ENCODE results near the gene PLA2G2E. TPM values are rescaled to one million over a fixed set of nuclear protein-coding genes. Genes with fewer than 3 reads are reported as not detected.
A peak's percentile ranks its signal among the peaks of the same experiment; 100 is the strongest.

PLA2G2E gene, protein sequence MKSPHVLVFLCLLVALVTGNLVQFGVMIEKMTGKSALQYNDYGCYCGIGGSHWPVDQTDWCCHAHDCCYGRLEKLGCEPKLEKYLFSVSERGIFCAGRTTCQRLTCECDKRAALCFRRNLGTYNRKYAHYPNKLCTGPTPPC
- total RNA-seq (not detected), polyA plus RNA-seq (not detected)
- long read RNA-seq, donor 1: 0 reads
- long read RNA-seq, donor 2: 0 reads

DNA sequence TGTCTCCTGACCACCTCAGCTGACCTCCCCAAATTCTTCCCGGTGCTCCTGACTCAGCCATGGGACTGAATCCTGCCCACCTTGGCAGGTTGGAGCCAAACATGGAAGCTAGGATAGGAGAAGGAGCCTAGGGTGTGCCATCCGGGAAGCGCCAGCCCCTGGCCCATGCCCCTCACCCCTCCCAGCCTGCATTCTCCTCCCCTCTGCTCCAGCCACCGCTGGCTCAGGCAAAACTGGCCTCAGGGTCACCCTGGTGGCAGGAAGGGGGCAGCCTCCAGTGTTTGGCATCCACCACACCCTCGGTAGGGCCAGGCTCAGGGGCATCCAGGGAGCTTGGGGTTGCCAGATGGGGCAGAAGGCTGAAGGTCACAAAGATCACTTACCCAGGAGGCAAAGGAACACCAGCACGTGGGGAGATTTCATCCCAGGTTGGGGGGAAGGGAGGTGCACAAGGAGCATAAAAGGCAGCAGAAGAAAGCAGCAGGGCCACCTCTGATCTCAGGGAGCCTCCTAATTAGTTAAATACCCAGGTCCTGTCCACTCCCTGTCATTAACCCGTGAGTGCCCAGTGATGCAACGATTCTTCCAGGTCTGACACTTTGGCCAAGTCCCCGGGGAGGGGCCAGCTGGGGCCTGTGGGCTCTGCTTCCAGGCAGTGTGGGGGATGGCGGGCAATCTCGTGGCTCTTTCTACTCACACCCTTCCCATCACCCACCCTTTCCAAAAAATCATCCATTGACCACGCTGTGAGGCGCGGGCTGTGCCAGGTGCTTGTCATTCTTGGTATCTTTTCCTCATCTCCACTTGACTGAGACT lies at the start of gene PLA2G2E:
TSS of gene PLA2G2E (minus strand) at position 481 of the 816 bp plus-strand sequence. CDS start at position 423, 58 bp downstream.
- intact Hi-C loops (cut with DNase I): no loop called here
- ATAC-seq (ENCODE audit: low FRiP score) (no peak), DNase-seq (no peak)
- no peak within 1 kb of the TSS for H3K27ac ChIP-seq (ENCODE audit: low read depth in 1 of 2, low read length in 2 of 2)
- no peaks in the 10 kb centered on the region for H3K4me1 ChIP-seq (ENCODE audit: control insufficient read depth in 1 of 2, insufficient read depth in 2 of 2, low read length in 2 of 2)
- no peaks in the 10 kb centered on the region for H3K27me3 ChIP-seq (ENCODE audit: control insufficient read depth in 1 of 2, insufficient read depth in 2 of 2, low read length in 1 of 2)
- H3K36me3 ChIP-seq (ENCODE audit: control insufficient read depth in 1 of 2, insufficient read depth in 2 of 2, low read length in 1 of 2): no peaks in the 10 kb centered on the region
- H3K4me3 ChIP-seq (ENCODE audit: low read length in 2 of 2): no peak within 1 kb of the TSS
- WGBS, 2 donors: 64 to 65% methylated on average over 14 of the region's 14 CpGs
- H3K9me3 ChIP-seq (ENCODE audit: control insufficient read depth, low read length): no peaks in the 10 kb centered on the region

DNA sequence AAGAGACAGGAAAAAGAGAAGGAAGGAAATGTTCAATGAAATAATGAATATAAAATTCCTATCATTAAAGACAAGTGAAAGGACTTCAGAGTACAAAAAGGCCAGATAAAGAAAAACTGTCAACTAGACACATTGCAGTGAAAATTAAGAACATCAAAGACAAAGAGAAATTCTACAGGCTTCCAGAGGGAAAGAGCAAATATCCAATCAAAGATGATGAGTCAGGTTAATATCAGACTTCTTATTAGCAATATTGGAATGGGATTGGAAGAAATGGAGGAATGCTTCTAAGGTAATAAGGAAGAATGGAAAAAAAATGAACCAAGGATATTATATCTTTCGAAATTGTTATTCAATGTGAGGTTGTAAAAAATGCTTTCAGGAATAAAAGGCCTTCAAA lies 48.2 kb upstream of the PLA2G2E start:
- no peaks in the 10 kb centered on the region for H3K36me3 ChIP-seq (ENCODE audit: control insufficient read depth in 1 of 2, insufficient read depth in 2 of 2, low read length in 1 of 2)
- intact Hi-C loops (cut with DNase I): no loop called here
- ATAC-seq (ENCODE audit: low FRiP score) (no peak), DNase-seq (no peak)
- no peak overlapping the region for H3K27ac ChIP-seq (ENCODE audit: low read depth in 1 of 2, low read length in 2 of 2)
- 89 to 90% methylated on average over 1 of the region's 1 CpG for WGBS, 2 donors
- no peaks in the 10 kb centered on the region for H3K9me3 ChIP-seq (ENCODE audit: control insufficient read depth, low read length)
- no peaks in the 10 kb centered on the region for H3K27me3 ChIP-seq (ENCODE audit: control insufficient read depth in 1 of 2, insufficient read depth in 2 of 2, low read length in 1 of 2)
- no peak overlapping the region for H3K4me3 ChIP-seq (ENCODE audit: low read length in 2 of 2)
- H3K4me1 ChIP-seq (ENCODE audit: control insufficient read depth in 1 of 2, insufficient read depth in 2 of 2, low read length in 2 of 2): no peaks in the 10 kb centered on the region

DNA sequence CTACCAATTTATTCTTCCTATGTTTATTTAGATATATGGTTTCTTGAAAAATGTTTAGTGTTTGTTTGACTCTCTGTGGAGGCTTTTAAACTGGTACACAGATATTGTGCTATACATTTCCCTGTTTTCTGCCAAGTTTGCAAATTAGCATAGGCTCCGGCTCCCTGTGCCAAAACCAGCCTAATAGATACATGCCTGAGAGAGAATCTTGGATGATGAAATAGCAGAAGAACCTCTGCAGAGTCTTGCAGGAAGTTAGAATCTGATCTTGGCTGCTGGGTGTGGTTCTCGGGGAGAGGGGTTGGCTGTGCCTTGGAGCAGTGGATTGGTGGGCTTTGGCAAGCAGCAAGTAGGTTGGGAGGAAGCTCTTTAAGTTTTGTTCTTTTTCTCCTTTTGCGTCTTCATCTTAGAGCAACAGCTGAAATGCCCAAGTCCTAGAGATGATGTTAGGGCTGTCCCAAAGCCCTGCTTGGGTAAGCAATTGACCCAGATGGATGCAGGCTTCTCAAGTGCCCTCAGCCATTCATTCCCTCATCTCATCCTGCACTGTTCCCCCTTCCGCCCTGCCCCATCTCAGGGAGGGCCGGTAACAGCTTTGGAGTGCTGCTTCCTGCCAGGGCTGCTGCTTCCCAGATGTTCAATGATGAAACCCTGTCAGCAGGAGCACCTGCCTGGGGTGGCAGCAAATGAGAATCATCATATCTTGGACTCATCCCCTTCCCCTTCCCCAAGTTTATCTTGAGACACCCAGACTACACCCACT lies 46.7 kb upstream of the PLA2G2E start:
- ATAC-seq (ENCODE audit: low FRiP score) (no peak), DNase-seq (no peak)
- no peaks in the 10 kb centered on the region for H3K9me3 ChIP-seq (ENCODE audit: control insufficient read depth, low read length)
- H3K27ac ChIP-seq (ENCODE audit: low read depth in 1 of 2, low read length in 2 of 2): no peak overlapping the region
- H3K27me3 ChIP-seq (ENCODE audit: control insufficient read depth in 1 of 2, insufficient read depth in 2 of 2, low read length in 1 of 2): no peaks in the 10 kb centered on the region
- no peak overlapping the region for H3K4me3 ChIP-seq (ENCODE audit: low read length in 2 of 2)
- WGBS, 2 donors: 73 to 88% methylated on average over 5 of the region's 5 CpGs
- H3K36me3 ChIP-seq (ENCODE audit: control insufficient read depth in 1 of 2, insufficient read depth in 2 of 2, low read length in 1 of 2): no peaks in the 10 kb centered on the region
- H3K4me1 ChIP-seq (ENCODE audit: control insufficient read depth in 1 of 2, insufficient read depth in 2 of 2, low read length in 2 of 2): no peaks in the 10 kb centered on the region
- intact Hi-C loops (cut with DNase I): no loop called here

DNA sequence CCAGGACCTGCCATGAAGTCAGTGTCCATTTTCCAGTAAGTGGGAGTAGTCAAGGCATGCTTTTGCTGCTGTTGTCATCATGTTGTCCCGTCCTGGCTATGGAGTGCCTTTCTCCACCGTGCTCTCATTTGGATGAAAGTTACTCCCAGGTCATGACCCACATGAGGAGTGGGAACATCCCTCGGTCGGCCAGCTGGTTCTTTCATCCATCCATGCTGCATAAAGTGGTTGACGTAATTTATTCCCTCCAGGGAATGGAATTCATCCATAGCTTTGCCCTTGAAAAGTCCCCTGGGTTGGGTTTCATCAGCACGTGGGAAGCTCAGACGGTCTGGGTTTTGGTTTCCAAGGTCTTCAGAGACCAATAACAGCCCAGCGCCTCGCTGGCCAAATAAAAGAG lies 44.4 kb upstream of the PLA2G2E start:
- Histone ChIP-seq H3K9me3 (ENCODE audit: control insufficient read depth, low read length) (peaks cover 3% of the 10 kb centered on the region), H3K4me3 (ENCODE audit: low read length in 2 of 2) (no peak overlapping the region), H3K27me3 (ENCODE audit: control insufficient read depth in 1 of 2, insufficient read depth in 2 of 2, low read length in 1 of 2) (no peaks in the 10 kb centered on the region), H3K4me1 (ENCODE audit: control insufficient read depth in 1 of 2, insufficient read depth in 2 of 2, low read length in 2 of 2) (no peaks in the 10 kb centered on the region), H3K36me3 (ENCODE audit: control insufficient read depth in 1 of 2, insufficient read depth in 2 of 2, low read length in 1 of 2) (no peaks in the 10 kb centered on the region), H3K27ac (ENCODE audit: low read depth in 1 of 2, low read length in 2 of 2) (no peak overlapping the region)
- intact Hi-C loops (cut with DNase I): no loop called here
- WGBS, 2 donors: 63 to 65% methylated on average over 9 of the region's 9 CpGs
- ATAC-seq (ENCODE audit: low FRiP score): peak; percentile 26
- DNase-seq: peak in 1 of 2 donors; percentile 56

DNA sequence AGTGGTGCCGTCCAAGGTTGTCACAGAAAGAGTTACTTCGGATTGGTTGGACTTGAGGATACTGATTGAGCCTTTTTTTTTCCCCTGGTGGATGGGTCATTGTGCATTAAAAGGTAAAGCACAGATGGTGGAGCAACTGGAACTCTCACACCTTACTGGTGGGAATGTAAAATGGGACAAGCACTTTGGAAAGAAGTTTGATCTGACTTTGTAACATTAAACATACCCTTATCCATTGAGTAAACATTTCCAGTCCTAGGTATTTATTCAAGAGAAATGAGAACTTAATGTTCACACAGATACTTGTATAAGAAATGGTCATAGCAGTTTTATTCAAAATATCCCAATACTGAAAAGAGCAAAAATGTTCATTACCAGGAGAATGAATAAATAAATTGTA lies 41.1 kb upstream of the PLA2G2E start:
- Histone ChIP-seq H3K27me3 (ENCODE audit: control insufficient read depth in 1 of 2, insufficient read depth in 2 of 2, low read length in 1 of 2) (no peaks in the 10 kb centered on the region), H3K4me1 (ENCODE audit: control insufficient read depth in 1 of 2, insufficient read depth in 2 of 2, low read length in 2 of 2) (no peaks in the 10 kb centered on the region), H3K27ac (ENCODE audit: low read depth in 1 of 2, low read length in 2 of 2) (no peak overlapping the region), H3K36me3 (ENCODE audit: control insufficient read depth in 1 of 2, insufficient read depth in 2 of 2, low read length in 1 of 2) (no peaks in the 10 kb centered on the region), H3K9me3 (ENCODE audit: control insufficient read depth, low read length) (peaks cover 4% of the 10 kb centered on the region), H3K4me3 (ENCODE audit: low read length in 2 of 2) (no peak overlapping the region)
- intact Hi-C loops (cut with DNase I): no loop called here
- no peak for ATAC-seq (ENCODE audit: low FRiP score)
- no peak for DNase-seq
- 55 to 59% methylated on average over 2 of the region's 2 CpGs for WGBS, 2 donors

DNA sequence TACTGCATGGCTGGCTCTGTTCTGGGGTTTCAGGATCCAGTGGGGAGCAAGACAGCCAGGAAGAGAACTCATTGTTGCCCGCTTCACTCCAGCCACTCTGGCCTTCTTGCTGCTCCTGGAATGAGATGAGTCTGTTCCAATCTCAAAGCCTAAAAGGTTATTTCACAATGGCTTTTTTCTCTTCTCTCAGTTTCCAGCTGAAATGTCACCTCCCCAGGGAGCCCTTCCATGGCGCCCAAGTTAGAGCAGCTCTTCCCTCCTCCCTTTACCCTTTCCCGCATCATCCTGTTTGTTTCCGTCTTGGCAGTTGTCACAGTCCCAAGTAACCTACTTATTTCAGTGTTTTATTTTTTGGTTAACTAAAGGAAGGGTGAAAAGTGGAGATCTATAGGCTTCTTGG lies 40.2 kb upstream of the PLA2G2E start:
- Histone ChIP-seq H3K36me3 (ENCODE audit: control insufficient read depth in 1 of 2, insufficient read depth in 2 of 2, low read length in 1 of 2) (no peaks in the 10 kb centered on the region), H3K4me1 (ENCODE audit: control insufficient read depth in 1 of 2, insufficient read depth in 2 of 2, low read length in 2 of 2) (no peaks in the 10 kb centered on the region), H3K9me3 (ENCODE audit: control insufficient read depth, low read length) (peaks cover 4% of the 10 kb centered on the region), H3K27me3 (ENCODE audit: control insufficient read depth in 1 of 2, insufficient read depth in 2 of 2, low read length in 1 of 2) (no peaks in the 10 kb centered on the region), H3K27ac (ENCODE audit: low read depth in 1 of 2, low read length in 2 of 2) (no peak overlapping the region), H3K4me3 (ENCODE audit: low read length in 2 of 2) (no peak overlapping the region)
- ATAC-seq (ENCODE audit: low FRiP score) (no peak), DNase-seq (no peak)
- 87 to 90% methylated on average over 4 of the region's 4 CpGs for WGBS, 2 donors
- intact Hi-C loops (cut with DNase I): no loop called here

DNA sequence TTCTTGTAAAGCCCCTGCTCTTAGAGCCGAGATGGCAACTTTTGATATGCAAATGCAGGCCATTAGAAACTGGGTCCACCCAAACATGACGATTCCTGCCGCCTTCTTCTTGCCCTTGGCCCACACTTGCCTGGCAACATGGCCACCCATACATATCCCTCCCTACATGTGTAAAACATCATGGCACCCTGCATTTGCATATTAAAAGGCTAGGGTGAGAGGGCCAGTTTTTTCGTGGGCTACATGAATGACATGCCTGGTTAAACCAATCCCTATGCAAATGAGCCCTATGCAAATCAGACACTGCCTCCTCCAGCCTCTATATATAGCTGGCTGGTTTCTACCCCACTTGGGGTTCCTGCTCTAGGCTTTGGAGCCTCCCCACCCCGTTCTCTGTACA lies 37.2 kb upstream of the PLA2G2E start:
- intact Hi-C loops (cut with DNase I): no loop called here
- Histone ChIP-seq H3K27me3 (ENCODE audit: control insufficient read depth in 1 of 2, insufficient read depth in 2 of 2, low read length in 1 of 2) (no peaks in the 10 kb centered on the region), H3K27ac (ENCODE audit: low read depth in 1 of 2, low read length in 2 of 2) (no peak overlapping the region), H3K4me3 (ENCODE audit: low read length in 2 of 2) (no peak overlapping the region), H3K9me3 (ENCODE audit: control insufficient read depth, low read length) (peaks cover 4% of the 10 kb centered on the region), H3K4me1 (ENCODE audit: control insufficient read depth in 1 of 2, insufficient read depth in 2 of 2, low read length in 2 of 2) (no peaks in the 10 kb centered on the region), H3K36me3 (ENCODE audit: control insufficient read depth in 1 of 2, insufficient read depth in 2 of 2, low read length in 1 of 2) (no peaks in the 10 kb centered on the region)
- no peak for ATAC-seq (ENCODE audit: low FRiP score)
- WGBS, 2 donors: 58 to 62% methylated on average over 5 of the region's 5 CpGs
- DNase-seq: no peak

DNA sequence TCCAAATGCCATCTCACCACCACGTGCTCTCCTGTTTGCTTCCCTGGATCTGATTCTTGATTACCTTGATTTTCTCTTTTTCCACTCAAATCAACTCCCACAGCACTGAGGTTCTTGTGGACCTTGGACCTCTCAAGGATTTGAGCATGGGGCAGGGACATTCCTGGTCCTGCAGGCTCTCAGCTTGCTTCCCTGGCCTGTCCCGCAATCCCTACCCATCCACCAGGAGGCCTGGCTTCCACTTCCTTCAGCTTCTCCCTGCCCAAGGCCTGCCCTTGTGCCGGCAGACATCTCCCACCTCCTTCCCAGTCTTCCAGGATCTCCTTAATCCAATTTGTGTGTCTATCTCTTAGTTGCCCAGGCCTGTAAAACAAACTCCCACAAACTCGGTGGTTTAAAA lies 34.4 kb upstream of the PLA2G2E start:
- Histone ChIP-seq H3K36me3 (ENCODE audit: control insufficient read depth in 1 of 2, insufficient read depth in 2 of 2, low read length in 1 of 2) (no peaks in the 10 kb centered on the region), H3K4me3 (ENCODE audit: low read length in 2 of 2) (no peak overlapping the region), H3K27me3 (ENCODE audit: control insufficient read depth in 1 of 2, insufficient read depth in 2 of 2, low read length in 1 of 2) (no peaks in the 10 kb centered on the region), H3K27ac (ENCODE audit: low read depth in 1 of 2, low read length in 2 of 2) (no peak overlapping the region), H3K9me3 (ENCODE audit: control insufficient read depth, low read length) (peaks cover 3% of the 10 kb centered on the region), H3K4me1 (ENCODE audit: control insufficient read depth in 1 of 2, insufficient read depth in 2 of 2, low read length in 2 of 2) (no peaks in the 10 kb centered on the region)
- ATAC-seq (ENCODE audit: low FRiP score) (no peak), DNase-seq (no peak)
- intact Hi-C loops (cut with DNase I): no loop called here
- 62 to 65% methylated on average over 4 of the region's 4 CpGs for WGBS, 2 donors

Measured in aorta (tissue), 5 donors.